Natural killer cell (primary cell): ENCODE data around the gene C11orf91. TPM values are rescaled to one million over a fixed set of nuclear protein-coding genes. Genes with fewer than 3 reads are reported as not detected.

Experiments
- ATAC-seq, 3 donors: fragments of 150-1000 bp in 2 of 3; fragments of 200-7000 bp in 1 of 3; cut with Tn5 transposase; 1 replicate in 1 of 3; 2 replicates in 2 of 3; pipeline ENCODE4 v1.10.0; 2021; ENCODE audit warnings: mild to moderate bottlenecking in 2 of 3, moderate library complexity in 2 of 3
- DNase-seq, 2 donors: peaks; one replicate each; pipeline versions ENCODE4 v3.0.0 to v3.0.0-alpha.2; 2013 to 2021; ENCODE audit warnings: mixed read lengths in 1 of 2
- H3K27ac ChIP-seq: one replicate; pipeline ENCODE4 v1.5.1; 2013; ENCODE audit warnings: mild to moderate bottlenecking, low read length
- H3K27me3 ChIP-seq: one replicate; pipeline ENCODE4 v1.6.1; 2013; ENCODE audit warnings: low read length; ENCODE audit not compliant: control insufficient read depth, insufficient read depth
- H3K36me3 ChIP-seq: one replicate; pipeline ENCODE4 v1.6.1; 2013; ENCODE audit warnings: low read length; ENCODE audit not compliant: control insufficient read depth, insufficient read depth
- H3K4me1 ChIP-seq: one replicate; pipeline ENCODE4 v1.6.1; 2013; ENCODE audit warnings: low read length; ENCODE audit not compliant: control insufficient read depth, insufficient read depth
- H3K4me3 ChIP-seq: one replicate; pipeline ENCODE4 v1.5.1; 2013; ENCODE audit warnings: low read length
- H3K9me3 ChIP-seq: one replicate; pipeline ENCODE4 v1.6.1; 2013; ENCODE audit warnings: low read length; ENCODE audit not compliant: control insufficient read depth, insufficient read depth
- H3K27ac Mint-ChIP-seq, 2 donors: one replicate each; pipeline ENCODE4 v1.8.0; 2022; ENCODE audit warnings: mild to moderate bottlenecking in 2 of 2, mixed read lengths in 2 of 2, moderate library complexity in 1 of 2
- H3K27me3 Mint-ChIP-seq, 2 donors: one replicate each; pipeline ENCODE4 v1.8.0; 2022; ENCODE audit warnings: low read depth in 2 of 2, mixed read lengths in 2 of 2
- H3K36me3 Mint-ChIP-seq: one replicate; pipeline ENCODE4 v1.8.0; 2022; ENCODE audit warnings: mixed read lengths
- H3K4me1 Mint-ChIP-seq, 2 donors: one replicate each; pipeline ENCODE4 v1.8.0; 2022; ENCODE audit warnings: mixed read lengths in 2 of 2
- H3K4me3 Mint-ChIP-seq: one replicate; pipeline ENCODE4 v1.8.0; 2022; ENCODE audit warnings: mild to moderate bottlenecking, moderate library complexity, mixed read lengths
- H3K9me3 Mint-ChIP-seq, 2 donors: one replicate each; pipeline ENCODE4 v1.8.0; 2022; ENCODE audit warnings: mixed read lengths in 2 of 2
- CTCF ChIP-seq: fragments of 200-600 bp; IDR thresholded peaks from one replicate; pipeline ENCODE4 v1.8.0; 2022; ENCODE audit warnings: antibody characterized with exemption
- WGBS: methylation state at CpG from one replicate; pipeline ENCODE4 v1.1.7; 2013; ENCODE audit warnings: missing lambda C conversion rate; ENCODE audit not compliant: insufficient coverage; 5-methylcytosine and 5-hydroxymethylcytosine counted together
- intact Hi-C: fragments of 100-400 bp; cut with micrococcal nuclease; formaldehyde crosslinking; loops from one replicate; pipeline ENCODE4 v1.14.2; 2022
- total RNA-seq, 4 donors: library from RNA; stranded (reverse); fragments of 120-200 nt in 1 of 4; gene quantifications; one replicate each; pipeline versions ENCODE4 v1.2.3 to v1.2.4, GENCODE V29; 2013 to 2022

C11orf91 gene
- total RNA-seq, 3 donors from 2014 or later (not counting 1 experiment from before 2014, with no cell fraction given) = not detected

GRCh38 chr11:33656768-33657167 lies 43.9 kb downstream of the C11orf91 start:
- Histone ChIP-seq H3K27ac (no peak overlapping the region), H3K4me3 (no peak overlapping the region), H3K36me3 (no peaks in the 10 kb centered on the region), H3K4me1 (no peaks in the 10 kb centered on the region), H3K9me3 (no peaks in the 10 kb centered on the region), H3K27me3 (no peaks in the 10 kb centered on the region)
- no peaks in the 10 kb centered on the region for H3K4me1 Mint-ChIP-seq
- TF ChIP-seq CTCF = no peak
- 91% methylated on average over 7 of the region's 7 CpGs for WGBS
- no peak for DNase-seq
- H3K27ac Mint-ChIP-seq = no peak overlapping the region
- intact Hi-C loops = no loop called here
- no peaks in the 10 kb centered on the region for H3K36me3 Mint-ChIP-seq
- no peaks in the 10 kb centered on the region for H3K9me3 Mint-ChIP-seq
- no peak for ATAC-seq
- peaks cover 0 to 5% of the 10 kb centered on the region in 2 donors for H3K27me3 Mint-ChIP-seq
- H3K4me3 Mint-ChIP-seq = no peak overlapping the region

- H3K27ac ChIP-seq = no peak overlapping the region
- Mint-ChIP-seq H3K9me3 (no peaks in the 10 kb centered on the region), H3K36me3 (no peaks in the 10 kb centered on the region), H3K4me1 (no peaks in the 10 kb centered on the region), H3K27me3 (peaks cover 0 to 5% of the 10 kb centered on the region in 2 donors), H3K27ac (no peak overlapping the region), H3K4me3 (no peak overlapping the region)
- no peaks in the 10 kb centered on the region for H3K27me3 ChIP-seq
- DNase-seq = no peak
- 85% methylated on average over 10 of the region's 11 CpGs for WGBS
- H3K4me3 ChIP-seq = no peak overlapping the region
- no peaks in the 10 kb centered on the region for H3K4me1 ChIP-seq
- no peak for ATAC-seq
- no peaks in the 10 kb centered on the region for H3K9me3 ChIP-seq
- TF ChIP-seq CTCF = no peak
- intact Hi-C loops = no loop called here
- H3K36me3 ChIP-seq = no peaks in the 10 kb centered on the region
These were observed 44.6 kb downstream of the C11orf91 start for GRCh38 chr11:33655842-33656600.

GRCh38 chr11:33654594-33654993 lies 46.0 kb downstream of the C11orf91 start:
- H3K27ac Mint-ChIP-seq = no peak overlapping the region
- 86% methylated on average over 6 of the region's 6 CpGs for WGBS
- no peaks in the 10 kb centered on the region for H3K9me3 ChIP-seq
- peaks cover 0 to 9% of the 10 kb centered on the region in 2 donors for H3K27me3 Mint-ChIP-seq
- H3K9me3 Mint-ChIP-seq = no peaks in the 10 kb centered on the region
- intact Hi-C loops = no loop called here
- no peak overlapping the region for H3K27ac ChIP-seq
- H3K4me1 Mint-ChIP-seq = no peaks in the 10 kb centered on the region
- H3K36me3 ChIP-seq = no peaks in the 10 kb centered on the region
- no peak overlapping the region for H3K4me3 Mint-ChIP-seq
- ATAC-seq (no peak), DNase-seq (no peak)
- H3K27me3 ChIP-seq = no peaks in the 10 kb centered on the region
- H3K36me3 Mint-ChIP-seq = no peaks in the 10 kb centered on the region
- H3K4me1 ChIP-seq = no peaks in the 10 kb centered on the region
- H3K4me3 ChIP-seq = no peak overlapping the region
- TF ChIP-seq CTCF = no peak

GRCh38 chr11:33652930-33653329 lies 47.7 kb downstream of the C11orf91 start:
- Mint-ChIP-seq H3K9me3 (no peaks in the 10 kb centered on the region), H3K4me3 (no peak overlapping the region), H3K27me3 (peaks cover 0 to 11% of the 10 kb centered on the region in 2 donors), H3K36me3 (no peaks in the 10 kb centered on the region), H3K27ac (no peak overlapping the region), H3K4me1 (no peaks in the 10 kb centered on the region)
- DNase-seq (no peak), ATAC-seq (no peak)
- intact Hi-C loops = no loop called here
- Histone ChIP-seq H3K9me3 (no peaks in the 10 kb centered on the region), H3K27ac (no peak overlapping the region), H3K4me1 (no peaks in the 10 kb centered on the region), H3K36me3 (no peaks in the 10 kb centered on the region), H3K27me3 (no peaks in the 10 kb centered on the region), H3K4me3 (no peak overlapping the region)
- WGBS = 63% methylated on average over 3 of the region's 3 CpGs
- no peak for TF ChIP-seq CTCF
